HG03521 (cell line): ENCODE results near the gene EIF3M.
"Not testable (repeated sequence)": the region's sequence is repeated elsewhere in the genome, so short reads cannot be mapped to it uniquely, and the experiment has no call there.

ENCODE experiments used
- ATAC-seq: cut with Tn5 transposase; IDR thresholded peaks from one replicate; pipeline ENCODE4 v1.9.1; 2021; ENCODE audit warnings: mild to moderate bottlenecking, moderate library complexity; ENCODE audit not compliant: unreplicated experiment

The EIF3M gene

GRCh38 chr11:32594272-32594671, 10.6 kb downstream of the EIF3M start:
- ATAC-seq = no peak

- not testable (repeated sequence) for ATAC-seq
These were observed 12.5 kb downstream of the EIF3M start for GRCh38 chr11:32596114-32596513.

GRCh38 chr11:32597921-32598320, 14.3 kb downstream of the EIF3M start:
- ATAC-seq = no peak

GRCh38 chr11:32602657-32603415, 19.2 kb downstream of the EIF3M start:
- ATAC-seq = no peak

- no peak for ATAC-seq
These were observed 22.6 kb downstream of the EIF3M start for GRCh38 chr11:32606220-32606619.

GRCh38 chr11:32608826-32609225, 25.2 kb downstream of the EIF3M start:
- not testable (repeated sequence) for ATAC-seq

GRCh38 chr11:32610797-32611352, 27.2 kb downstream of the EIF3M start:
- no peak for ATAC-seq

GRCh38 chr11:32613500-32614151, 30.0 kb downstream of the EIF3M start:
- no peak for ATAC-seq

- no peak for ATAC-seq
These were observed 31.8 kb downstream of the EIF3M start for GRCh38 chr11:32615422-32615821.

- ATAC-seq = no peak
These were observed 33.3 kb downstream of the EIF3M start for GRCh38 chr11:32616903-32617302.

GRCh38 chr11:32630844-32631243, 47.2 kb downstream of the EIF3M start:
- ATAC-seq = no peak

- no peak for ATAC-seq
These were observed 52.2 kb downstream of the EIF3M start for GRCh38 chr11:32635819-32636218.

GRCh38 chr11:32641361-32641760, 57.7 kb downstream of the EIF3M start:
- no peak for ATAC-seq

- no peak for ATAC-seq
These were observed 59.9 kb downstream of the EIF3M start for GRCh38 chr11:32643526-32643925.
